ENCODE data around the gene NHLRC2. TPM values are rescaled to one million over a fixed set of nuclear protein-coding genes. Genes with fewer than 3 reads are reported as not detected.

The NHLRC2 gene
- polyA plus RNA-seq, 1 experiment: 4.2 TPM

GRCh38 chr10:113932854-113933253 lies 78.4 kb downstream of the NHLRC2 start:
- no peak overlapping the region for H3K4me3 ChIP-seq (ENCODE audit: low read depth, low read length)
- no peaks in the 10 kb centered on the region for H3K36me3 ChIP-seq (ENCODE audit: control insufficient read depth, insufficient read depth, low read length)
- ChIA-PET POLR2A (no interaction called here), CTCF (interaction anchor here (0.8 kb wide), 1 partner anchor 14 kb away, joined by 3 read pairs; no protein-coding TSS in a partner anchor)
- no peaks in the 10 kb centered on the region for H3K27me3 ChIP-seq (ENCODE audit: control insufficient read depth, insufficient read depth, low read length)
- no peak for DNase-seq (ENCODE audit: low read depth)
- TF ChIP-seq CTCF (IDR thresholded peaks at IDR 0.05; ENCODE audit: insufficient read depth, low read depth, low read length): no peak

- ChIA-PET CTCF (no interaction called here), POLR2A (no interaction called here)
- Histone ChIP-seq H3K36me3 (ENCODE audit: control insufficient read depth, insufficient read depth, low read length) (no peaks in the 10 kb centered on the region), H3K4me3 (ENCODE audit: low read depth, low read length) (no peak overlapping the region), H3K27me3 (ENCODE audit: control insufficient read depth, insufficient read depth, low read length) (no peaks in the 10 kb centered on the region)
- no peak for DNase-seq (ENCODE audit: low read depth)
- no peak for TF ChIP-seq CTCF (IDR thresholded peaks at IDR 0.05; ENCODE audit: insufficient read depth, low read depth, low read length)
Observed at GRCh38 chr10:113933894-113934532, 79.6 kb downstream of the NHLRC2 start.

GRCh38 chr10:113937258-113937657 lies 82.8 kb downstream of the NHLRC2 start:
- DNase-seq (ENCODE audit: low read depth): no peak
- Histone ChIP-seq H3K27me3 (ENCODE audit: control insufficient read depth, insufficient read depth, low read length) (no peaks in the 10 kb centered on the region), H3K4me3 (ENCODE audit: low read depth, low read length) (no peak overlapping the region), H3K36me3 (ENCODE audit: control insufficient read depth, insufficient read depth, low read length) (no peaks in the 10 kb centered on the region)
- POLR2A ChIA-PET: no interaction called here
- CTCF ChIA-PET: no interaction called here
- TF ChIP-seq CTCF (IDR thresholded peaks at IDR 0.05; ENCODE audit: insufficient read depth, low read depth, low read length): no peak

GRCh38 chr10:113937756-113938155 lies 83.3 kb downstream of the NHLRC2 start:
- no peak for TF ChIP-seq CTCF (IDR thresholded peaks at IDR 0.05; ENCODE audit: insufficient read depth, low read depth, low read length)
- no peaks in the 10 kb centered on the region for H3K27me3 ChIP-seq (ENCODE audit: control insufficient read depth, insufficient read depth, low read length)
- no peak for DNase-seq (ENCODE audit: low read depth)
- H3K4me3 ChIP-seq (ENCODE audit: low read depth, low read length): no peak overlapping the region
- ChIA-PET POLR2A (no interaction called here), CTCF (no interaction called here)
- H3K36me3 ChIP-seq (ENCODE audit: control insufficient read depth, insufficient read depth, low read length): no peaks in the 10 kb centered on the region

GRCh38 chr10:113939212-113939860 lies 84.9 kb downstream of the NHLRC2 start:
- no peak overlapping the region for H3K4me3 ChIP-seq (ENCODE audit: low read depth, low read length)
- no peaks in the 10 kb centered on the region for H3K36me3 ChIP-seq (ENCODE audit: control insufficient read depth, insufficient read depth, low read length)
- DNase-seq (ENCODE audit: low read depth): no peak
- ChIA-PET CTCF (no interaction called here), POLR2A (no interaction called here)
- no peak for TF ChIP-seq CTCF (IDR thresholded peaks at IDR 0.05; ENCODE audit: insufficient read depth, low read depth, low read length)
- H3K27me3 ChIP-seq (ENCODE audit: control insufficient read depth, insufficient read depth, low read length): no peaks in the 10 kb centered on the region
